Sigmoid colon (tissue), 7 donors: ENCODE data around the gene TMEM92. TPM values are rescaled to one million over a fixed set of nuclear protein-coding genes. Genes with fewer than 3 reads are reported as not detected.

ENCODE experiments used
- DNase-seq: peaks from one replicate; pipeline ENCODE4 v3.0.0-alpha.2; 2019
- H3K27ac ChIP-seq, 4 donors: fragments of 200-600 bp; sonication (generic); one replicate each; pipeline ENCODE4 v1.5.1; 2016 to 2019; ENCODE audit warnings: mild to moderate bottlenecking in 1 of 4
- H3K27me3 ChIP-seq, 3 donors: fragments of 200-600 bp; sonication (generic); one replicate each; pipeline ENCODE4 v1.5.1; 2019; ENCODE audit warnings: mild to moderate bottlenecking in 1 of 3
- H3K36me3 ChIP-seq, 4 donors: fragments of 200-600 bp; sonication (generic); one replicate each; pipeline ENCODE4 v1.5.1; 2016 to 2019
- H3K4me1 ChIP-seq, 4 donors: fragments of 200-600 bp; sonication (generic); one replicate each; pipeline ENCODE4 v1.5.1; 2017 to 2019
- H3K4me3 ChIP-seq, 4 donors: fragments of 200-600 bp; sonication (generic); one replicate each; pipeline ENCODE4 v1.5.1; 2017 to 2019; ENCODE audit warnings: mild to moderate bottlenecking in 2 of 4, moderate library complexity in 1 of 4
- H3K9me3 ChIP-seq, 4 donors: fragments of 200-600 bp in 3 of 4; sonication (generic) in 3 of 4; one replicate each; pipeline versions ENCODE4 v1.5.1 to v1.6.1; 2013 to 2019
- CTCF ChIP-seq, 4 experiments: fragments of 450-650 bp in 3 of 4; fragments of 200-600 bp in 1 of 4; IDR thresholded peaks; one replicate each; pipeline ENCODE4 v1.5.1; 2016 to 2019; ENCODE audit warnings: antibody characterized with exemption in 4 of 4, mild to moderate bottlenecking in 3 of 4, moderate library complexity in 2 of 4
- EP300 ChIP-seq, 4 donors: sonication (generic); formaldehyde crosslinking; IDR thresholded peaks; one replicate each; pipeline ENCODE4 v1.6.1; 2017; ENCODE audit warnings: antibody characterized with exemption in 4 of 4
- POLR2A ChIP-seq, 2 donors: fragments of 450-650 bp; IDR thresholded peaks; one replicate each; pipeline ENCODE4 v1.6.1; 2016; ENCODE audit warnings: antibody characterized with exemption in 2 of 2, mild to moderate bottlenecking in 2 of 2, moderate library complexity in 2 of 2
- POLR2AphosphoS5 ChIP-seq, 4 donors: sonication (generic); formaldehyde crosslinking; IDR thresholded peaks; one replicate each; pipeline ENCODE4 v1.6.1; 2017; ENCODE audit warnings: antibody characterized with exemption in 4 of 4
- WGBS, 2 donors: extraction: QIAGEN DNeasy Blood & Tissue Kit; methylation state at CpG; one replicate each; pipeline ENCODE4 v1.1.7; 2013; 5-methylcytosine and 5-hydroxymethylcytosine counted together
- intact Hi-C: fragments of 100-400 bp; cut with DNase I; formaldehyde crosslinking; loops from one replicate; pipeline ENCODE4 v1.15.1; 2023
- polyA plus RNA-seq, 3 donors: library from polyadenylated mRNA; stranded (reverse); fragments of 200-250 nt; gene quantifications; one replicate each; pipeline ENCODE4 v1.2.3, GENCODE V29; 2013
- total RNA-seq, 4 donors: library from RNA; depleted of rRNA; stranded (reverse); fragments of >200 nt; gene quantifications; one replicate each; pipeline ENCODE4 v1.1.0, GENCODE V29; 2016
- donor health status: healthy with polysubstance abuse.
- donor health status: Bipolar disorder and iron deficiency.
- donor health status: healthy.

Gene TMEM92
- total and polyA plus RNA-seq, 7 donors: 2.5 to 9.7 (median 3.6) TPM; not detected in 4

- Histone ChIP-seq H3K27ac (peak overlapping the region in 3 of 4 donors; percentile 54 to 81 (median 73)), H3K27me3 (no peaks in the 10 kb centered on the region), H3K4me1 (peaks cover 0 to 52% (median 42%) of the 10 kb centered on the region in 4 donors), H3K36me3 (no peaks in the 10 kb centered on the region), H3K4me3 (no peak overlapping the region), H3K9me3 (no peaks in the 10 kb centered on the region)
- no peak for TF ChIP-seq CTCF (IDR thresholded peaks at IDR 0.05)
- no peak for TF ChIP-seq POLR2A (IDR thresholded peaks at IDR 0.05)
- TF ChIP-seq POLR2AphosphoS5 (IDR thresholded peaks at IDR 0.05): no peak
- TF ChIP-seq EP300 (IDR thresholded peaks at IDR 0.05): no peak
- DNase-seq: peak; percentile 72
- intact Hi-C loops: no loop called here
- 66 to 68% methylated on average over 13 of the region's 13 CpGs for WGBS, 2 donors
Observed at GRCh38 chr17:50258647-50259476, 15.4 kb upstream of the TMEM92 start.

- Histone ChIP-seq H3K27ac (peak overlapping the region in 3 of 4 donors; percentile 54 to 81 (median 73)), H3K27me3 (no peaks in the 10 kb centered on the region), H3K4me3 (no peak overlapping the region), H3K4me1 (peaks cover 0 to 61% (median 50%) of the 10 kb centered on the region in 4 donors), H3K9me3 (no peaks in the 10 kb centered on the region), H3K36me3 (no peaks in the 10 kb centered on the region)
- WGBS, 2 donors: 76 to 79% methylated on average over 19 of the region's 19 CpGs
- TF ChIP-seq POLR2A (IDR thresholded peaks at IDR 0.05) (no peak), EP300 (IDR thresholded peaks at IDR 0.05) (no peak), CTCF (IDR thresholded peaks at IDR 0.05) (no peak), POLR2AphosphoS5 (IDR thresholded peaks at IDR 0.05) (no peak)
- DNase-seq: peak; percentile 66
- intact Hi-C loops: no loop called here
Observed at GRCh38 chr17:50259477-50260324, 14.6 kb upstream of the TMEM92 start.

GRCh38 chr17:50260501-50260911 is 13.8 kb upstream of the TMEM92 start:
- intact Hi-C loops: no loop called here
- H3K36me3 ChIP-seq: no peaks in the 10 kb centered on the region
- 84 to 86% methylated on average over 6 of the region's 6 CpGs for whole genome bisulfite sequencing, 2 donors
- H3K27me3 ChIP-seq: no peaks in the 10 kb centered on the region
- peaks cover 0 to 69% (median 58%) of the 10 kb centered on the region in 4 donors for H3K4me1 ChIP-seq
- TF ChIP-seq CTCF (IDR thresholded peaks at IDR 0.05) (no peak), POLR2AphosphoS5 (IDR thresholded peaks at IDR 0.05) (no peak), POLR2A (IDR thresholded peaks at IDR 0.05) (no peak)
- H3K9me3 ChIP-seq: no peaks in the 10 kb centered on the region
- DNase-seq: no peak
- no peak overlapping the region for H3K4me3 ChIP-seq
- H3K27ac ChIP-seq: peak overlapping the region in 3 of 4 donors; percentile 54 to 81 (median 73)

- WGBS, 2 donors: 75 to 88% methylated on average over 15 of the region's 15 CpGs
Observed at GRCh38 chr17:50261051-50261915, 13.0 kb upstream of the TMEM92 start.

More at GRCh38 chr17:50261051-50261915, 13.0 kb upstream of the TMEM92 start:
- H3K4me1 ChIP-seq: peaks cover 0 to 76% (median 66%) of the 10 kb centered on the region in 4 donors
- intact Hi-C loops: no loop called here
- H3K36me3 ChIP-seq: no peaks in the 10 kb centered on the region
- no peaks in the 10 kb centered on the region for H3K27me3 ChIP-seq
- no peak overlapping the region for H3K4me3 ChIP-seq
- no peak for TF ChIP-seq POLR2AphosphoS5 (IDR thresholded peaks at IDR 0.05)
- TF ChIP-seq POLR2A (IDR thresholded peaks at IDR 0.05): no peak
- no peak for TF ChIP-seq EP300 (IDR thresholded peaks at IDR 0.05)
- no peak for TF ChIP-seq CTCF (IDR thresholded peaks at IDR 0.05)
- no peaks in the 10 kb centered on the region for H3K9me3 ChIP-seq
- no peak for DNase-seq
- peak overlapping the region in 3 of 4 donors; percentile 54 to 81 (median 73) for H3K27ac ChIP-seq
